Prostate gland (tissue), 2 donors: ENCODE data around the gene PLAC1. TPM values are rescaled to one million over a fixed set of nuclear protein-coding genes. Genes with fewer than 3 reads are reported as not detected.

Experiments used
- DNase-seq: peaks from one replicate; pipeline ENCODE4 v3.0.0-alpha.2; 2019; ENCODE audit warnings: low spot score
- H3K27ac ChIP-seq, 2 donors: fragments of 200-600 bp; sonication (generic); 2 replicates each; pipeline ENCODE4 v1.5.1; 2017 to 2019
- H3K27me3 ChIP-seq: fragments of 200-600 bp; sonication (generic); replicated peaks from 2 replicates; pipeline ENCODE4 v1.5.1; 2019; ENCODE audit not compliant: insufficient read depth
- H3K36me3 ChIP-seq, 2 donors: fragments of 200-600 bp; sonication (generic); 1 replicate in 1 of 2; 2 replicates in 1 of 2; pipeline versions ENCODE4 v1.5.1 to v1.8.1; 2017 to 2019
- H3K4me1 ChIP-seq: fragments of 200-600 bp; sonication (generic); replicated peaks from 2 replicates; pipeline ENCODE4 v1.5.1; 2019
- H3K4me3 ChIP-seq, 2 donors: fragments of 200-600 bp; sonication (generic); 2 replicates each; pipeline ENCODE4 v1.5.1; 2017 to 2019
- H3K9me3 ChIP-seq: fragments of 200-600 bp; sonication (generic); 2 replicates; pipeline ENCODE4 v1.5.1; 2017
- POLR2A ChIP-seq: fragments of 450-650 bp; IDR thresholded peaks from one replicate; pipeline ENCODE4 v1.6.1; 2016; ENCODE audit warnings: antibody characterized with exemption, mild to moderate bottlenecking
- POLR2AphosphoS5 ChIP-seq: sonication (generic); formaldehyde crosslinking; IDR thresholded peaks from one replicate; pipeline ENCODE4 v1.6.1; 2017; ENCODE audit warnings: antibody characterized with exemption
- WGBS: methylation state at CpG from one replicate; pipeline ENCODE4 v1.1.5; 2018; 5-methylcytosine and 5-hydroxymethylcytosine counted together
- intact Hi-C: fragments of 100-400 bp; cut with DNase I; formaldehyde crosslinking; loops from one replicate; pipeline ENCODE4 v1.14.2; 2022
- total RNA-seq, 2 donors: library from RNA; depleted of rRNA; stranded (reverse); fragments of >200 nt; gene quantifications; one replicate each; pipeline ENCODE4 v1.1.0, GENCODE V29; 2016
- TF ChIP-seq, protein P1 (sequence below), 4 experiments: fragments of 200-600 bp in 2 of 4; fragments of 450-650 bp in 2 of 4; sonication (generic) in 2 of 4; IDR thresholded peaks; 1 replicate in 3 of 4; 2 replicates in 1 of 4; pipeline ENCODE4 v1.5.1; 2016 to 2019; ENCODE audit warnings: antibody characterized with exemption in 4 of 4, mild to moderate bottlenecking in 2 of 4, moderate library complexity in 2 of 4

PLAC1 gene
- total RNA-seq, 2 donors from 2014 or later: 1.5 TPM; not detected in 1

DNA sequence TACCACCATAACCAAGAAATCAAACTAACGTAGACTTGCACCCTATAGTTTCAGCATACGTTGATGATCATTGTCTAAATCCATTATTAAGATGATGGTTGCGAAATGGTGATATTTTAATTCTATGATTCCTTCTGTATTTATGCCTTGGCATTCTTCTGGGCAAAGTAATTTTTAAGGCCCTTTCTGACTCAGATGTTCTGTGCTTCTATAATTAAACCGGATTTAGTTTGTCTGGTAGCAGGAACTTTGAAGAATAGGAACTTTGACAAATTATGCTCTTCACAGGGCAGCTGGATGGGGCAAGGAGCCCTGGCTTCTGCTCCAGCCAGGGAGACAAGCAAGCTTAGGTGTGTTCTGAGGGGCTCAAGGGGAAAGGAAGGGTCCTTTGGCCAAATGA, 23.8 kb upstream of the PLAC1 start:
- TF ChIP-seq POLR2A: no peak
- TF ChIP-seq, protein P1, sequence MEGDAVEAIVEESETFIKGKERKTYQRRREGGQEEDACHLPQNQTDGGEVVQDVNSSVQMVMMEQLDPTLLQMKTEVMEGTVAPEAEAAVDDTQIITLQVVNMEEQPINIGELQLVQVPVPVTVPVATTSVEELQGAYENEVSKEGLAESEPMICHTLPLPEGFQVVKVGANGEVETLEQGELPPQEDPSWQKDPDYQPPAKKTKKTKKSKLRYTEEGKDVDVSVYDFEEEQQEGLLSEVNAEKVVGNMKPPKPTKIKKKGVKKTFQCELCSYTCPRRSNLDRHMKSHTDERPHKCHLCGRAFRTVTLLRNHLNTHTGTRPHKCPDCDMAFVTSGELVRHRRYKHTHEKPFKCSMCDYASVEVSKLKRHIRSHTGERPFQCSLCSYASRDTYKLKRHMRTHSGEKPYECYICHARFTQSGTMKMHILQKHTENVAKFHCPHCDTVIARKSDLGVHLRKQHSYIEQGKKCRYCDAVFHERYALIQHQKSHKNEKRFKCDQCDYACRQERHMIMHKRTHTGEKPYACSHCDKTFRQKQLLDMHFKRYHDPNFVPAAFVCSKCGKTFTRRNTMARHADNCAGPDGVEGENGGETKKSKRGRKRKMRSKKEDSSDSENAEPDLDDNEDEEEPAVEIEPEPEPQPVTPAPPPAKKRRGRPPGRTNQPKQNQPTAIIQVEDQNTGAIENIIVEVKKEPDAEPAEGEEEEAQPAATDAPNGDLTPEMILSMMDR (IDR thresholded peaks at IDR 0.05): no peak
- no peak for TF ChIP-seq POLR2AphosphoS5
- DNase-seq: no peak

DNA sequence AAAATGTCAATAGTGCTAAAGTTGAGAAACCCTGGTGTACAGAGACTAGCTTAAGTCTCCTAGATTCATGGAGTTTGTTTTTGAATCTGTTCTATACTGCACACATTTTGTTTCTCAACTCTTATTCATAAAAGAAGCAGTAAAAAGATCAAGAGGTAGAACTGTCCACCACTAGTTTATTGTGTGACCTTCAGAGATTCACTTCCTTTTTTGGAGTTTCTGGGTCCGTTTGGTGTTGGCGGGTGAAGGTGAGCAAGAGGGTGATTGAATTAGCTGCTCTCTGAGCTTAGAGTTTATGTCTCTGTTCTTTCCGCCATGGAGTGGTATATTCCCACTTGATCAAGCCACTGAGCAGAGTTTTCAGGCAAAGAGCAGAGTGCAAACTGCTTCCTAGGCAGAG, 21.4 kb upstream of the PLAC1 start:
- WGBS: 93% methylated on average over 3 of the region's 3 CpGs
- no peaks in the 10 kb centered on the region for H3K4me1 ChIP-seq
- H3K36me3 ChIP-seq: no peaks in the 10 kb centered on the region
- no peak for DNase-seq
- no peak overlapping the region for H3K4me3 ChIP-seq
- H3K27me3 ChIP-seq: no peaks in the 10 kb centered on the region
- no peak overlapping the region for H3K27ac ChIP-seq
- TF ChIP-seq POLR2A: no peak
- TF ChIP-seq, protein P1 (IDR thresholded peaks at IDR 0.05): no peak
- TF ChIP-seq POLR2AphosphoS5: no peak
- no peaks in the 10 kb centered on the region for H3K9me3 ChIP-seq
- intact Hi-C loops: no loop called here

More for the DNA sequence above, 23.8 kb upstream of the PLAC1 start:
- Histone ChIP-seq H3K27me3 (no peaks in the 10 kb centered on the region), H3K9me3 (no peaks in the 10 kb centered on the region), H3K4me1 (no peaks in the 10 kb centered on the region), H3K4me3 (no peak overlapping the region), H3K36me3 (no peaks in the 10 kb centered on the region), H3K27ac (no peak overlapping the region)
- intact Hi-C loops: no loop called here
- WGBS: 83% methylated on average over 4 of the region's 4 CpGs

DNA sequence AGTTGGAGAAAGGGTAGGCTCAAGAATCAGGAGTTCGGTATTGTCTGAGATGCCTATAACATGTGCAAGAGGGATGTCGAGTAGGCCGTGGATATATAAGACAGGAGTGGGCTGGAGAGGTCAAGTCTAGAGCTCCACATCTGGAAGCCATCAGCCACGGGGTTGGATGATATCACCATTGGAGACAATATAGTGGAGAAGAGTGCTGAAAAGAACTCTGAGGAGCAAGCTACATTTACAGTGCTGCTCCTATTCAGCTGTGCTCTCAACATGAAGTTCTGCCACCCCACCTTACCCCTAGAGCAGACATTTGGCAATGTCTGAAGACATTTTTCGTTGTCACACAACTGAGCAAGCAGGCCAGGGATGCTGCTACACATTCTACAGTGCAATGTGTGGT, 20.9 kb upstream of the PLAC1 start:
- no peaks in the 10 kb centered on the region for H3K4me1 ChIP-seq
- no peaks in the 10 kb centered on the region for H3K27me3 ChIP-seq
- DNase-seq: no peak
- 81% methylated on average over 5 of the region's 5 CpGs for WGBS
- intact Hi-C loops: no loop called here
- H3K27ac ChIP-seq: no peak overlapping the region
- no peak overlapping the region for H3K4me3 ChIP-seq
- no peaks in the 10 kb centered on the region for H3K9me3 ChIP-seq
- H3K36me3 ChIP-seq: no peaks in the 10 kb centered on the region
- TF ChIP-seq, protein P1 (IDR thresholded peaks at IDR 0.05): no peak
- TF ChIP-seq POLR2AphosphoS5: no peak
- no peak for TF ChIP-seq POLR2A

GRCh38 chrX:134677332-134677731, 19.1 kb upstream of the PLAC1 start:
- DNase-seq: no peak
- intact Hi-C loops: no loop called here
- H3K4me1 ChIP-seq: no peaks in the 10 kb centered on the region
- 91% methylated on average over 4 of the region's 4 CpGs for WGBS
- H3K36me3 ChIP-seq: no peaks in the 10 kb centered on the region
- TF ChIP-seq POLR2A: no peak
- TF ChIP-seq, protein P1 (IDR thresholded peaks at IDR 0.05): no peak
- no peak for TF ChIP-seq POLR2AphosphoS5
- no peaks in the 10 kb centered on the region for H3K27me3 ChIP-seq
- H3K4me3 ChIP-seq: no peak overlapping the region
- no peak overlapping the region for H3K27ac ChIP-seq
- H3K9me3 ChIP-seq: no peaks in the 10 kb centered on the region

DNA sequence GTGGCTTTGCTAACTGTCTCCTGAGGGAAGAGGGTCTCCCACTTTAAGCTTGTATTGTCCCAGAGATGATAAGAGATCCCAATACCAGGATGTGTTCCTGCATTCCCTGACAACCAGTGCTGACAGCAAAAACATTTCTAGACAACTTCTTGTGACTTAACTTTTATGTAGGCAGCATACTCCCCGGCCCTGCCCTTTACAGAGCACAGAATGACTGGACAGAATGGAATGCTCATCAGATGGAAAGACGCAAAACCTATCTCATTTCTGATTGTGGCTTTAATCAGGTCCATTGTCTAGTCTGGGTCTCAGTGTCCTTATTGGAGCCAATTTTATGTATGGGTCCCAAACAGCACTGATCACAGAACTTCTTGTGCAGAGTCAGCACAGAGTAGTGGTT, 18.2 kb upstream of the PLAC1 start:
- Histone ChIP-seq H3K4me1 (no peaks in the 10 kb centered on the region), H3K4me3 (no peak overlapping the region), H3K27ac (no peak overlapping the region), H3K27me3 (no peaks in the 10 kb centered on the region), H3K36me3 (no peaks in the 10 kb centered on the region), H3K9me3 (no peaks in the 10 kb centered on the region)
- TF ChIP-seq, protein P1 (IDR thresholded peaks at IDR 0.05): no peak
- no peak for TF ChIP-seq POLR2AphosphoS5
- TF ChIP-seq POLR2A: no peak
- intact Hi-C loops: no loop called here
- 80% methylated on average over 2 of the region's 2 CpGs for WGBS
- DNase-seq: no peak
